Heart left ventricle (tissue), 16 donors: ENCODE measurements around the gene TMEFF1. TPM values are rescaled to one million over a fixed set of nuclear protein-coding genes. Genes with fewer than 3 reads are reported as not detected.

Source experiments
- ATAC-seq, 4 donors: fragments of 200-7000 bp; cut with Tn5 transposase; one replicate each; pipeline ENCODE4 v1.9.1; 2020 to 2022; ENCODE audit warnings: moderate library complexity in 4 of 4, mild to moderate bottlenecking in 3 of 4, moderate number of reproducible peaks in 1 of 4
- DNase-seq, 5 donors: peaks; one replicate each; pipeline ENCODE4 v3.0.0-alpha.2; 2020
- H3K27ac ChIP-seq, 12 donors: fragments of 200-600 bp; sonication (generic) in 4 of 12; one replicate each; pipeline versions ENCODE4 v1.5.0 to v1.8.0; 2016 to 2022; ENCODE audit warnings: mild to moderate bottlenecking in 2 of 12
- H3K27me3 ChIP-seq, 9 donors: fragments of 200-600 bp; sonication (generic) in 2 of 9; one replicate each; pipeline versions ENCODE4 v1.5.1 to v1.8.0; 2016 to 2022; ENCODE audit warnings: mild to moderate bottlenecking in 3 of 9
- H3K36me3 ChIP-seq, 9 donors: fragments of 200-600 bp; sonication (generic) in 2 of 9; one replicate each; pipeline versions ENCODE4 v1.5.0 to v1.8.0; 2018 to 2022; ENCODE audit warnings: mild to moderate bottlenecking in 2 of 9
- H3K4me1 ChIP-seq, 12 donors: fragments of 200-600 bp; sonication (generic) in 4 of 12; one replicate each; pipeline versions ENCODE4 v1.5.0 to v1.8.0; 2016 to 2022; ENCODE audit warnings: mild to moderate bottlenecking in 3 of 12
- H3K4me3 ChIP-seq, 12 donors: fragments of 200-600 bp; sonication (generic) in 4 of 12; one replicate each; pipeline versions ENCODE4 v1.5.0 to v1.8.0; 2017 to 2022; ENCODE audit warnings: mild to moderate bottlenecking in 9 of 12, moderate library complexity in 4 of 12
- H3K9me3 ChIP-seq, 12 donors: fragments of 200-600 bp; sonication (generic) in 4 of 12; one replicate each; pipeline versions ENCODE4 v1.5.0 to v1.8.0; 2016 to 2022; ENCODE audit warnings: mild to moderate bottlenecking in 1 of 12
- POLR2A ChIP-seq, 2 donors: fragments of 450-650 bp; IDR thresholded peaks; one replicate each; pipeline ENCODE4 v1.6.1; 2017; ENCODE audit warnings: antibody characterized with exemption in 2 of 2, mild to moderate bottlenecking in 2 of 2, moderate library complexity in 2 of 2
- WGBS, 4 donors: extraction: QIAGEN DNeasy Blood & Tissue Kit in 2 of 4; methylation state at CpG; one replicate each; pipeline versions ENCODE4 v1.1.5 to v1.1.7; 2013 to 2018; 5-methylcytosine and 5-hydroxymethylcytosine counted together
- intact Hi-C, 10 donors: fragments of 100-400 bp; cut with DNase I; formaldehyde crosslinking; loops; one replicate each; pipeline versions ENCODE4 v1.11.1 to v1.14.2; 2022
- polyA plus RNA-seq, 2 donors: library from polyadenylated mRNA; stranded (reverse); fragments of 200-250 nt; gene quantifications; one replicate each; pipeline ENCODE4 v1.2.3, GENCODE V29; 2013
- total RNA-seq, 9 donors: library from RNA; depleted of rRNA in 2 of 9; stranded (reverse); fragments of >200 nt in 2 of 9; fragmentation: NEBNext Ultra II Directional in 3 of 9; extraction: Animal tissue kit (Norgen Biotek cat#: 25700) in 3 of 9; gene quantifications; one replicate each; pipeline versions ENCODE4 v1.1.0 to v1.2.4, GENCODE V29; 2016 to 2023
- TF ChIP-seq, protein P1 (sequence below), 12 donors: fragments of 200-600 bp; sonication (generic) in 4 of 12; IDR thresholded peaks; one replicate each; pipeline versions ENCODE4 v1.5.0 to v1.8.0; 2018 to 2022; ENCODE audit warnings: antibody characterized with exemption in 12 of 12, mild to moderate bottlenecking in 5 of 12
- donor health status: ischemic (EF 13 %, LVEDD 7.1; RV severe dilation, severe dysfunction).
- donor health status: healthy with polysubstance abuse.
- donor health status: DM: no; HTN: yes; CAD: no.
- donor health status: DM: no; HTN: no; CAD: no.
- donor health status: ischemic (EF 25% LVEDD 6.9; RV normal size, moderate dysfunction).
- donor health status: ischemic (EF 25% LVEDD 5.7; RV mildly dilated, moderate dysfunction).
- donor health status: healthy.
- donor health status: DM: yes; HTN: yes; CAD: no.
- donor health status: ischemic (EF 35%, LVEDD 5.7; RV mildly dilated, moderate dysfunction).
- donor health status: nonischemic (EF 11% LVEDD 7.7; RV severe dilation, severe dysfunction).
- donor health status: DM: yes; HTN: yes; CAD: no.
- donor health status: PGD.
- donor health status: ischemic (EF 29% LVEDD 5.4; RV normal size, mild dysfunction).
- donor health status: nonischemic (EF 23%, LVEDD 6.1; RV moderate dilation, normal function).

Gene TMEFF1
- total and polyA plus RNA-seq, 11 donors, result 0.03 to 1.1 (median 0.19) TPM; not detected in 4

DNA sequence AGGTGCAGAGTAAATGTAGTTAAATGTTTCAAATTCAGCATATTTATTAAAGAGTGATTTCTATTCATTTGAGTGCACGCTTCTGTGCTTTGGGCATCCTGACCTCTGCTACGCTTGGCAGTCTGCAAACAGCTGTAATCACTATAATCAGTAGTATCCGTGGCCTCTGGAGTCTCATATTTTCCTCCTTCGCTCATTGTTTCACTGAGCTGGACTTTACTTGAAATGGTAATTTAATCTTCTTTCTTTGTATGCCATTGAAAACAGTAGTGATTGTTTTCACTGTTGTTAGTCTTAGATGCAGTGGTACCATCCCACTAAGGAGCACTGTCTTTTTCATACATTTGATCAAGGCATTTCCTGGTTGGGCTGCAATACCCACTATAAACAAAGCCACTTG is 61.5 kb downstream of the TMEFF1 start:
- Histone ChIP-seq H3K36me3 (no peaks in the 10 kb centered on the region), H3K4me3 (no peak overlapping the region), H3K27ac (no peak overlapping the region), H3K9me3 (no peaks in the 10 kb centered on the region), H3K4me1 (no peaks in the 10 kb centered on the region), H3K27me3 (no peaks in the 10 kb centered on the region)
- intact Hi-C loops, result no loop called here
- DNase-seq (no peak), ATAC-seq (no peak)
- WGBS, 4 donors, result 75 to 84% (median 79%) methylated on average over 4 of the region's 4 CpGs
- TF ChIP-seq POLR2A (IDR thresholded peaks at IDR 0.05), result no peak
- TF ChIP-seq, protein P1, sequence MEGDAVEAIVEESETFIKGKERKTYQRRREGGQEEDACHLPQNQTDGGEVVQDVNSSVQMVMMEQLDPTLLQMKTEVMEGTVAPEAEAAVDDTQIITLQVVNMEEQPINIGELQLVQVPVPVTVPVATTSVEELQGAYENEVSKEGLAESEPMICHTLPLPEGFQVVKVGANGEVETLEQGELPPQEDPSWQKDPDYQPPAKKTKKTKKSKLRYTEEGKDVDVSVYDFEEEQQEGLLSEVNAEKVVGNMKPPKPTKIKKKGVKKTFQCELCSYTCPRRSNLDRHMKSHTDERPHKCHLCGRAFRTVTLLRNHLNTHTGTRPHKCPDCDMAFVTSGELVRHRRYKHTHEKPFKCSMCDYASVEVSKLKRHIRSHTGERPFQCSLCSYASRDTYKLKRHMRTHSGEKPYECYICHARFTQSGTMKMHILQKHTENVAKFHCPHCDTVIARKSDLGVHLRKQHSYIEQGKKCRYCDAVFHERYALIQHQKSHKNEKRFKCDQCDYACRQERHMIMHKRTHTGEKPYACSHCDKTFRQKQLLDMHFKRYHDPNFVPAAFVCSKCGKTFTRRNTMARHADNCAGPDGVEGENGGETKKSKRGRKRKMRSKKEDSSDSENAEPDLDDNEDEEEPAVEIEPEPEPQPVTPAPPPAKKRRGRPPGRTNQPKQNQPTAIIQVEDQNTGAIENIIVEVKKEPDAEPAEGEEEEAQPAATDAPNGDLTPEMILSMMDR (IDR thresholded peaks at IDR 0.05), result no peak

DNA sequence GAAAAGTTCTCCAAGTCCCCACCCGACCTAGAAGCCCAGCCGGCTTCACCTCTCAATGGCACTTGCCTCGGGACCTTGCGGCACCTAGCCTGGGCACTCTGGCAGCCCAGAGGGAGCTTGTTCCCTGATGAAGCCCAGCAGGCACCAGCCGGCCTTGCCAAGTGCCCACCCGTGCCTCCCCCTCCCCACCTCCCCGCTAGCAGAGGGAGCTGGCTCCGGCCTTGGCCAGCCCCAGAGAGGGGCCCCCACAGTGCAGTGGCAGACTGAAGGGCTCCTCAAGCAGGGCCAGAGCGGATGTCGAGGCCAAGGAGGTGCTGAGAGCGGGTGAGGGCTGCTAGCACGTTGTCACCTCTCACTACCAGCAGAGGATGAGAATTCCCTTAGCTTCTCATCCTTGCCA is 67.4 kb downstream of the TMEFF1 start:
- Histone ChIP-seq H3K9me3 (no peaks in the 10 kb centered on the region), H3K27ac (no peak overlapping the region), H3K27me3 (no peaks in the 10 kb centered on the region), H3K4me1 (no peaks in the 10 kb centered on the region), H3K36me3 (no peaks in the 10 kb centered on the region), H3K4me3 (no peak overlapping the region)
- ATAC-seq (no peak), DNase-seq (no peak)
- WGBS, 4 donors, result 90 to 95% (median 92%) methylated on average over 12 of the region's 12 CpGs
- intact Hi-C loops, result no loop called here
- TF ChIP-seq, protein P1 (IDR thresholded peaks at IDR 0.05), result no peak
- no peak for TF ChIP-seq POLR2A (IDR thresholded peaks at IDR 0.05)

DNA sequence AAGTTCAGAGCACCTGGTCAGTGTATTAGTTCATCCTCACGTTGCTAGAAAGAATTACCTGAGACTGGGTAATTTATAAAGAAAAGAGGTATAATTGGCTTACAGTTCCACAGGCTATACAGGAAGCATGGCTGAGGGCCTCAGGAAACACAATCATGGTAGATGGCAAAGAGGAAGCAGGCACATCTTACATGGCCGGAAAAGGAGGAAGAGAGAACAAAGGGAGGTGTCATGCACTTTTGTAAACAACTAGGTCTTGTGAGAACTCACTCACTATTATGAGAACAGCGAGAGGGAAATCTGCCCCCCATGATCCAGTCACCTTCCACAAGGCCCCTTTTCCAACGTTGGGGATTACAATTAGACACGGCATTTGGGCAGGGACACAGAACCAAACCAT is 76.1 kb downstream of the TMEFF1 start:
- H3K4me1 ChIP-seq, result no peaks in the 10 kb centered on the region
- intact Hi-C loops, result no loop called here
- no peaks in the 10 kb centered on the region for H3K36me3 ChIP-seq
- no peaks in the 10 kb centered on the region for H3K27me3 ChIP-seq
- DNase-seq, result no peak
- 60 to 73% (median 67%) methylated on average over 5 of the region's 5 CpGs for WGBS, 4 donors
- no peak for ATAC-seq
- H3K27ac ChIP-seq, result no peak overlapping the region
- H3K9me3 ChIP-seq, result no peaks in the 10 kb centered on the region
- no peak overlapping the region for H3K4me3 ChIP-seq
- no peak for TF ChIP-seq POLR2A (IDR thresholded peaks at IDR 0.05)
- TF ChIP-seq, protein P1 (IDR thresholded peaks at IDR 0.05), result no peak

DNA sequence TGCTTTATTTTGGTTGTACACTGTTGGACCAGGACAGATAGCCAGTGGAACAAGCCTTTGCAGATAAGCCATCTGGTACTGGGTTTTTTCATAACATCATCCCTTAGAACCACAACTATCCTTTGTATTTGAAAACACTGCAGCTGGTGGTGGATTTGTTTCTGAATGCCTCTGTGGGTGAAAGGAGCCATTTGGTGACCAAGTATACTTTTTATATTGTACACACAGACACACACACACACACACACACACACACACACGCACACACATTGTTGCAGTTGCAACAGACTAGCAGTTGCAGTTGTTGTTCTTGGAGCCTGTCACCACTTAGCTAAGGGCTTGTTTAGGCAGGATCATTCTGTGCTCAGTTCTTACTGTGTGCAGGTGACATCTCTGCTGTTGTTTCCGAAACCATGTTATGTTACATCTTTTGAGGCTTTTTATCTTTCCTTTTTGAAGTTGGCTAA is 82.0 kb downstream of the TMEFF1 start:
- TF ChIP-seq, protein P1 (IDR thresholded peaks at IDR 0.05), result no peak
- TF ChIP-seq POLR2A (IDR thresholded peaks at IDR 0.05), result no peak
- no peaks in the 10 kb centered on the region for H3K27me3 ChIP-seq
- H3K4me3 ChIP-seq, result no peak overlapping the region
- DNase-seq (no peak), ATAC-seq (no peak)
- H3K36me3 ChIP-seq, result no peaks in the 10 kb centered on the region
- WGBS, 4 donors, result 33 to 88% (median 76%) methylated on average over 2 of the region's 2 CpGs
- H3K9me3 ChIP-seq, result no peaks in the 10 kb centered on the region
- intact Hi-C loops, result no loop called here
- no peaks in the 10 kb centered on the region for H3K4me1 ChIP-seq
- no peak overlapping the region for H3K27ac ChIP-seq
